ENCODE results near the gene FKBP6. TPM values are rescaled to one million over a fixed set of nuclear protein-coding genes. Genes with fewer than 3 reads are reported as not detected.
"Not testable (repeated sequence)": the region's sequence is repeated elsewhere in the genome, so short reads cannot be mapped to it uniquely, and the experiment has no call there.

FKBP6 gene
- total and polyA plus RNA-seq, 10 donors, result 0.15 to 0.51 (median 0.24) TPM; not detected in 7

- Histone ChIP-seq H3K4me1 (peaks cover 0 to 13% (median 5%) of the 10 kb centered on the region in 6 donors), H3K27ac (peak overlapping the region in 1 of 8 donors; percentile 28), H3K4me3 (peak overlapping the region in 2 of 8 donors; percentile 5 to 34), H3K9me3 (no peaks in the 10 kb centered on the region), H3K36me3 (no peaks in the 10 kb centered on the region), H3K27me3 (replicated peaks in 1 of 7) (peaks cover 0 to 44% (median 13%) of the 10 kb centered on the region in 7 donors)
- no peak for TF ChIP-seq CTCF (IDR thresholded peaks at IDR 0.05 in 8 of 11, conservative IDR thresholded peaks at IDR 0.05 in 3 of 11)
- WGBS, 5 donors, result 83 to 93% (median 86%) methylated on average over 13 to 20 of the region's 20 CpGs
- intact Hi-C loops (cut with DNase I; ENCODE audit: low total_unique reads), result no loop called here
- DNase-seq, result no peak
These were observed 48.9 kb downstream of the FKBP6 start for GRCh38 chr7:73376671-73377412.

- H3K9me3 ChIP-seq; H3K36me3 ChIP-seq; DNase-seq; intact Hi-C loops (cut with DNase I; ENCODE audit: low total_unique reads): not testable (repeated sequence)
- Histone ChIP-seq H3K4me3 (peak overlapping the region in 3 of 8 donors; percentile 5 to 34 (median 7)), H3K27me3 (replicated peaks in 1 of 7) (peaks cover 0 to 44% (median 13%) of the 10 kb centered on the region in 7 donors), H3K4me1 (peaks cover 0 to 13% (median 5%) of the 10 kb centered on the region in 6 donors), H3K27ac (peak overlapping the region in 1 of 8 donors; percentile 28)
- 9 to 17% (median 11%) methylated on average over 29 to 65 of the region's 68 CpGs for WGBS, 5 donors
These were observed 49.6 kb downstream of the FKBP6 start for GRCh38 chr7:73377413-73378200.

- no peak overlapping the region for H3K4me3 ChIP-seq
- no peak for TF ChIP-seq CTCF (IDR thresholded peaks at IDR 0.05 in 8 of 11, conservative IDR thresholded peaks at IDR 0.05 in 3 of 11)
- no peak for TF ChIP-seq POLR2AphosphoS5 (IDR thresholded peaks at IDR 0.05)
- no peak for TF ChIP-seq POLR2A (IDR thresholded peaks at IDR 0.05)
- peaks cover 0 to 1% (median 0%) of the 10 kb centered on the region in 6 donors for H3K4me1 ChIP-seq
- no peaks in the 10 kb centered on the region for H3K36me3 ChIP-seq
- 62 to 92% (median 76%) methylated on average over 4 of the region's 4 CpGs for WGBS, 5 donors
- H3K27me3 ChIP-seq (replicated peaks in 1 of 7), result peaks cover 0 to 21% (median 4%) of the 10 kb centered on the region in 7 donors
- H3K27ac ChIP-seq, result peak overlapping the region in 3 of 8 donors; percentile 1 to 34 (median 25)
- DNase-seq, result no peak
- intact Hi-C loops (cut with DNase I; ENCODE audit: low total_unique reads), result no loop called here
- H3K9me3 ChIP-seq, result peaks cover 15 to 52% (median 35%) of the 10 kb centered on the region in 8 donors
These were observed 55.1 kb downstream of the FKBP6 start for GRCh38 chr7:73382934-73383503.

GRCh38 chr7:73387221-73387828, 59.4 kb downstream of the FKBP6 start:
- H3K4me1 ChIP-seq, result no peaks in the 10 kb centered on the region
- no peak for TF ChIP-seq CTCF (IDR thresholded peaks at IDR 0.05 in 8 of 11, conservative IDR thresholded peaks at IDR 0.05 in 3 of 11)
- TF ChIP-seq POLR2AphosphoS5 (IDR thresholded peaks at IDR 0.05), result no peak
- no peak for TF ChIP-seq POLR2A (IDR thresholded peaks at IDR 0.05)
- DNase-seq, result no peak
- no peaks in the 10 kb centered on the region for H3K36me3 ChIP-seq
- peaks cover 17 to 89% (median 57%) of the 10 kb centered on the region in 8 donors for H3K9me3 ChIP-seq
- H3K4me3 ChIP-seq, result no peak overlapping the region
- 69 to 80% (median 73%) methylated on average over 2 of the region's 2 CpGs for WGBS, 5 donors
- H3K27me3 ChIP-seq (replicated peaks in 1 of 7), result no peaks in the 10 kb centered on the region
- intact Hi-C loops (cut with DNase I; ENCODE audit: low total_unique reads), result no loop called here
- H3K27ac ChIP-seq, result no peak overlapping the region

Measured in spleen (tissue), 11 donors.